GM10266 (cell line): ENCODE results near the gene ALK.

Experiments
- DNase-seq: peaks from one replicate; pipeline ENCODE4 v3.0.0; 2012; ENCODE audit errors: extremely low spot score
- CTCF ChIP-seq: IDR thresholded peaks from 2 replicates; pipeline ENCODE4 v1.5.1; 2012; ENCODE audit warnings: mild to moderate bottlenecking, low read depth; ENCODE audit not compliant: control insufficient read depth, insufficient read depth; ENCODE audit errors: missing control alignments

ALK gene

GRCh38 chr2:29892585-29893259 lies 28.7 kb downstream of the ALK start:
- DNase-seq, result no peak
- no peak for TF ChIP-seq CTCF

GRCh38 chr2:29881089-29881730 lies 40.2 kb downstream of the ALK start:
- no peak for DNase-seq
- no peak for TF ChIP-seq CTCF

- no peak for TF ChIP-seq CTCF
- no peak for DNase-seq
These were observed 41.3 kb downstream of the ALK start for GRCh38 chr2:29880084-29880483.

GRCh38 chr2:29879456-29879855 lies 41.9 kb downstream of the ALK start:
- no peak for TF ChIP-seq CTCF
- DNase-seq, result no peak

- no peak for DNase-seq
- no peak for TF ChIP-seq CTCF
These were observed 42.5 kb downstream of the ALK start for GRCh38 chr2:29878898-29879297.

GRCh38 chr2:29876374-29876773 lies 45.0 kb downstream of the ALK start:
- TF ChIP-seq CTCF, result no peak
- DNase-seq, result no peak

GRCh38 chr2:29874745-29875144 lies 46.6 kb downstream of the ALK start:
- DNase-seq, result no peak
- TF ChIP-seq CTCF, result no peak
